PC-3 (cell line): ENCODE results near the gene TOM1L2.

Source experiments
- EZH2 ChIP-seq: fragments of 300-600 bp; sonication (generic); IDR thresholded peaks from one replicate; pipeline ENCODE4 v1.6.1; 2017; ENCODE audit warnings: antibody characterized with exemption, mild to moderate bottlenecking, low read length; ENCODE audit not compliant: unreplicated experiment
- EZH2phosphoT487 ChIP-seq: fragments of 300-600 bp; sonication (generic); IDR thresholded peaks from 2 replicates; pipeline ENCODE4 v1.6.1; 2018; ENCODE audit warnings: mild to moderate bottlenecking, antibody characterized with exemption, low read length, borderline replicate concordance
- TF ChIP-seq, protein P1 (sequence below): fragments of 300-600 bp; sonication (generic); conservative IDR thresholded peaks from 2 replicates; pipeline ENCODE4 v1.5.1; 2017; ENCODE audit warnings: antibody characterized with exemption, low read depth, mild to moderate bottlenecking, low read length

DNA sequence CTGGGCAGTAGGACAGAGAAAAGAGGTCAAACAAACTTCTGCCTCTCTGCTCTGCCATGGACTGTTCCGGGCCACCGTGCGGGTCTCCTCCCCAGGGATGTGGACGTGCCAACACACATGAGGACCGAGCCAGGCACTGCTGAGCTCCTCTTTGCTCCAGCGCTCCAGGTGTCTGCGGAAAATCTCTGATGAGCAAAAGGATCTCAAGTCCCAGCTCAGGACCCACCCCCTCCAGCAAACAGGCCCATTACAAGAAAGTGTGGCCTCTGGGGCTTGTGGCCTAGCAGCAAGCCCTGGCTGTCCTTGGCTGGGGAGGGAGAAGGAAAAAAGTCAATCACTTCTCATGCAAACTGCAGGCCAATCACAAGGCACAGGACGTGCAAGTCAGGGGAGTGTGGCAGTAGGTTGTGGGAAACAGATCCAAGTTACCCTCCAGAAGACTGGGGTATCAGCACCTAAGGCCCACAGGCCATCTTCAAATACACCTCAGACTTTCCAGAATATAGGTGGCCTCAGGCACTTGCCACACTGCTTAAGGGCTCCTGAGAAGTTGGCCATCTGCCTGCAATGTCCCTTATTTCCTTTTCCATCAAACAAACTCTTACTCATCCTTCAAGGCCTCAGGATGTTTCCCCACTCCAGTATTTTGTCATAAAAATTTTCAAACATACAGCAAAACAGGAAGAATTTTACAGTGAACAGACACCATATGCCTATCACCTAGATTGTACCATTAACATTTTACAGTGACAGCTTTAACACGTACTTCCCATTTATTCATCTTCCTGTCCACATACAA lies 99.5 kb downstream of the TOM1L2 start:
- TF ChIP-seq, protein P1, sequence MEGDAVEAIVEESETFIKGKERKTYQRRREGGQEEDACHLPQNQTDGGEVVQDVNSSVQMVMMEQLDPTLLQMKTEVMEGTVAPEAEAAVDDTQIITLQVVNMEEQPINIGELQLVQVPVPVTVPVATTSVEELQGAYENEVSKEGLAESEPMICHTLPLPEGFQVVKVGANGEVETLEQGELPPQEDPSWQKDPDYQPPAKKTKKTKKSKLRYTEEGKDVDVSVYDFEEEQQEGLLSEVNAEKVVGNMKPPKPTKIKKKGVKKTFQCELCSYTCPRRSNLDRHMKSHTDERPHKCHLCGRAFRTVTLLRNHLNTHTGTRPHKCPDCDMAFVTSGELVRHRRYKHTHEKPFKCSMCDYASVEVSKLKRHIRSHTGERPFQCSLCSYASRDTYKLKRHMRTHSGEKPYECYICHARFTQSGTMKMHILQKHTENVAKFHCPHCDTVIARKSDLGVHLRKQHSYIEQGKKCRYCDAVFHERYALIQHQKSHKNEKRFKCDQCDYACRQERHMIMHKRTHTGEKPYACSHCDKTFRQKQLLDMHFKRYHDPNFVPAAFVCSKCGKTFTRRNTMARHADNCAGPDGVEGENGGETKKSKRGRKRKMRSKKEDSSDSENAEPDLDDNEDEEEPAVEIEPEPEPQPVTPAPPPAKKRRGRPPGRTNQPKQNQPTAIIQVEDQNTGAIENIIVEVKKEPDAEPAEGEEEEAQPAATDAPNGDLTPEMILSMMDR = no peak
- TF ChIP-seq EZH2phosphoT487 (no peak), EZH2 (no peak)
